ENCODE data around the gene IL6R. TPM values are rescaled to one million over a fixed set of nuclear protein-coding genes. Genes with fewer than 3 reads are reported as not detected.

IL6R gene
- total RNA-seq: 2.9 and 3.1 TPM in 2 replicates

GRCh38 chr1:154404984-154405746, at the start of gene IL6R:
TSS of gene IL6R (plus strand) at chr1:154405343. CDS start at chr1:154405630, 287 bp downstream.

GRCh38 chr1:154502066-154502743, 97.1 kb downstream of the IL6R start, which contains the start of the genes SHE and TDRD10:
TSS of gene SHE (minus strand) at chr1:154502412. CDS start at chr1:154502026, 386 bp downstream.
TSS of gene TDRD10 (plus strand) at chr1:154502219. CDS start at chr1:154506904, 4,685 bp downstream.

Other genes with a start within 250 kb of the IL6R start
- gene TPM3, start 213.2 kb upstream of the IL6R start, total RNA-seq: 812 and 978 TPM in 2 replicates
- not detected in 2 replicates for gene CFAP141, start 199.0 kb upstream of the IL6R start, total RNA-seq
- 57.1 and 63.2 TPM in 2 replicates for gene UBAP2L, start 184.4 kb upstream of the IL6R start, total RNA-seq
- gene HAX1, start 132.7 kb upstream of the IL6R start, total RNA-seq: 87.4 and 90.5 TPM in 2 replicates
- not detected in 2 replicates for gene AQP10, start 84.2 kb upstream of the IL6R start, total RNA-seq
- 66.4 and 66.5 TPM in 2 replicates for gene ATP8B2, start 79.8 kb upstream of the IL6R start, total RNA-seq
- 2.5 and 2.7 TPM in 2 replicates for gene TDRD10, start 96.9 kb downstream of the IL6R start, total RNA-seq
- 41.9 and 59.6 TPM in 2 replicates for gene SHE, start 97.1 kb downstream of the IL6R start, total RNA-seq
- gene UBE2Q1, start 153.3 kb downstream of the IL6R start, total RNA-seq: 28.5 and 29.1 TPM in 2 replicates
- gene CHRNB2, start 162.4 kb downstream of the IL6R start, total RNA-seq: not detected in 2 replicates
- gene ADAR, start 202.8 kb downstream of the IL6R start, total RNA-seq: 73.6 and 79.6 TPM in 2 replicates